H1 (cell line): ENCODE measurements around the gene INHBB. TPM values are rescaled to one million over a fixed set of nuclear protein-coding genes. Genes with fewer than 3 reads are reported as not detected.

Experiments used
- CTCF ChIA-PET: fragments of 300-600 bp; sonication (Branson Sonifier 250); formaldehyde crosslinking; loops from one replicate; lab custom pipeline; 2021; ENCODE audit not compliant: partially characterized antibody; lab: Charles Lee
- POLR2A ChIA-PET: fragments of 300-600 bp; sonication (Branson Sonifier 250); formaldehyde crosslinking; loops from one replicate; lab custom pipeline; 2021; ENCODE audit warnings: inconsistent platforms; ENCODE audit not compliant: partially characterized antibody; lab: Charles Lee
- DNase-seq, 2 experiments: peaks; one replicate each; pipeline versions ENCODE4 v3.0.0 to v3.0.0-alpha.2; 2010 to 2022; ENCODE audit warnings: low spot score in 2 of 2, low read depth in 1 of 2, mixed read lengths in 1 of 2
- FAIRE-seq: peaks from 2 replicates; lab custom pipeline; 2011; peaks lifted over from hg19 to GRCh38; lab: Jason Lieb, UNC
- H2AFZ ChIP-seq: 2 replicates; pipeline ENCODE4 v1.8.1; 2012; ENCODE audit warnings: low read length, inconsistent platforms
- H2AK5ac ChIP-seq: 2 replicates; pipeline ENCODE4 v1.6.1; 2013; ENCODE audit warnings: low read depth, low read length
- H2BK120ac ChIP-seq: replicated peaks from 2 replicates; pipeline ENCODE3; 2013; ENCODE audit warnings: low read depth, low read length, inconsistent platforms
- H2BK12ac ChIP-seq: 2 replicates; pipeline ENCODE4 v1.6.1; 2013; ENCODE audit warnings: low read depth, low read length
- H2BK15ac ChIP-seq: 2 replicates; pipeline ENCODE4 v1.6.1; 2013; ENCODE audit warnings: low read length
- H2BK20ac ChIP-seq: 2 replicates; pipeline ENCODE4 v1.6.1; 2013; ENCODE audit warnings: low read length
- H2BK5ac ChIP-seq: 2 replicates; pipeline ENCODE4 v1.6.1; 2013; ENCODE audit warnings: low read depth, low read length
- H3K14ac ChIP-seq: 2 replicates; pipeline ENCODE4 v1.6.1; 2013; ENCODE audit warnings: inconsistent platforms; ENCODE audit not compliant: insufficient read length
- H3K18ac ChIP-seq: 2 replicates; pipeline ENCODE4 v1.6.1; 2013; ENCODE audit warnings: low read length; ENCODE audit errors: extremely low read depth
- H3K23ac ChIP-seq: 2 replicates; pipeline ENCODE4 v1.6.1; 2013; ENCODE audit warnings: inconsistent platforms; ENCODE audit not compliant: insufficient read length
- H3K23me2 ChIP-seq: 2 replicates; pipeline ENCODE4 v1.6.1; 2013; ENCODE audit warnings: low read depth, low read length
- H3K27ac ChIP-seq: 2 replicates; pipeline ENCODE4 v1.6.1; 2011; ENCODE audit warnings: low read depth, low read length, inconsistent platforms
- H3K27me3 ChIP-seq, 4 experiments: replicated peaks in 1 of 4; 1 replicate in 1 of 4; 2 replicates in 3 of 4; pipeline versions ENCODE4 v1.6.1 to v1.8.1; 2011 to 2013; ENCODE audit warnings: low read length in 3 of 4, mild to moderate bottlenecking in 3 of 4, inconsistent platforms in 2 of 4, mixed read lengths in 2 of 4, moderate library complexity in 1 of 4; ENCODE audit not compliant: control insufficient read depth in 3 of 4, insufficient read depth in 3 of 4; ENCODE audit errors: extremely low read depth in 1 of 4
- H3K36me3 ChIP-seq, 4 experiments: 2 replicates each; pipeline versions ENCODE4 v1.6.1 to v1.8.1; 2011 to 2013; ENCODE audit warnings: mild to moderate bottlenecking in 4 of 4, low read length in 3 of 4, moderate library complexity in 2 of 4, control low read depth in 1 of 4, inconsistent platforms in 1 of 4; ENCODE audit not compliant: insufficient read depth in 4 of 4, control insufficient read depth in 2 of 4
- H3K4ac ChIP-seq: replicated peaks from 2 replicates; pipeline ENCODE3; 2013; ENCODE audit warnings: low read length, low read depth, mixed read lengths, inconsistent platforms; ENCODE audit not compliant: insufficient read length
- H3K4me1 ChIP-seq, 4 experiments: replicated peaks in 1 of 4; 1 replicate in 1 of 4; 2 replicates in 3 of 4; pipeline versions ENCODE4 v1.6.1 to v1.8.1; 2011 to 2013; ENCODE audit warnings: low read length in 3 of 4, inconsistent platforms in 2 of 4, mixed read lengths in 1 of 4; ENCODE audit not compliant: insufficient read depth in 4 of 4, control insufficient read depth in 3 of 4
- H3K4me2 ChIP-seq, 2 experiments: 2 replicates each; pipeline versions ENCODE4 v1.6.1 to v1.8.1; 2011 to 2013; ENCODE audit warnings: low read depth in 2 of 2, low read length in 2 of 2, control low read depth in 1 of 2, inconsistent platforms in 1 of 2, mild to moderate bottlenecking in 1 of 2; ENCODE audit not compliant: insufficient read depth in 1 of 2
- H3K4me3 ChIP-seq, 4 experiments: fragments of 200-600, 300-600 bp in 1 of 4; sonication (generic), shearing (Covaris generic), sonication (Bioruptor Twin) in 1 of 4; 2 replicates each; pipeline versions ENCODE4 v1.5.1 to v1.8.1; 2011 to 2016; ENCODE audit warnings: low read length in 4 of 4, low read depth in 3 of 4, control low read depth in 2 of 4, inconsistent platforms in 2 of 4, mild to moderate bottlenecking in 2 of 4, mixed read lengths in 1 of 4, moderate library complexity in 1 of 4; ENCODE audit not compliant: insufficient read depth in 2 of 4; ENCODE audit errors: extremely low read depth in 1 of 4
- H3K56ac ChIP-seq: replicated peaks from 2 replicates; pipeline ENCODE3; 2013; ENCODE audit warnings: low read depth, mild to moderate bottlenecking, mixed read lengths, low read length, inconsistent platforms; ENCODE audit not compliant: insufficient read length
- H3K79me1 ChIP-seq: 2 replicates; pipeline ENCODE4 v1.6.1; 2013; ENCODE audit warnings: low read depth, low read length, control low read depth
- H3K79me2 ChIP-seq, 2 experiments: 2 replicates each; pipeline versions ENCODE4 v1.6.1 to v1.8.1; 2012 to 2013; ENCODE audit warnings: low read length in 2 of 2, mild to moderate bottlenecking in 2 of 2, inconsistent platforms in 1 of 2; ENCODE audit not compliant: insufficient read depth in 2 of 2, control insufficient read depth in 1 of 2
- H3K9ac ChIP-seq, 4 experiments: replicated peaks in 1 of 4; 1 replicate in 1 of 4; 2 replicates in 3 of 4; pipeline versions ENCODE4 v1.6.1 to v1.8.1; 2011 to 2013; ENCODE audit warnings: low read depth in 3 of 4, low read length in 3 of 4, control low read depth in 2 of 4, mild to moderate bottlenecking in 2 of 4, moderate library complexity in 2 of 4, inconsistent platforms in 1 of 4; ENCODE audit errors: extremely low read depth in 1 of 4
- H3K9me3 ChIP-seq, 2 experiments: 2 replicates each; pipeline versions ENCODE4 v1.6.1 to v1.8.1; 2012 to 2013; ENCODE audit warnings: mild to moderate bottlenecking in 2 of 2, moderate library complexity in 2 of 2, control low read depth in 1 of 2, inconsistent platforms in 1 of 2, low read depth in 1 of 2, low read length in 1 of 2, mixed read lengths in 1 of 2; ENCODE audit not compliant: insufficient read depth in 2 of 2
- H4K20me1 ChIP-seq, 2 experiments: replicated peaks in 1 of 2; 2 replicates each; pipeline versions ENCODE3 to v1.8.1; 2011 to 2013; ENCODE audit warnings: inconsistent platforms in 2 of 2, low read length in 2 of 2, mild to moderate bottlenecking in 1 of 2; ENCODE audit not compliant: insufficient read depth in 2 of 2, control insufficient read depth in 1 of 2
- H4K5ac ChIP-seq: 2 replicates; pipeline ENCODE4 v1.6.1; 2013; ENCODE audit warnings: low read length, low read depth, mixed read lengths, inconsistent platforms; ENCODE audit not compliant: insufficient read length
- H4K8ac ChIP-seq: 2 replicates; pipeline ENCODE4 v1.8.0; 2013; ENCODE audit warnings: mild to moderate bottlenecking, moderate library complexity, low read length, inconsistent platforms; ENCODE audit not compliant: insufficient read depth; ENCODE audit errors: extremely low read depth
- H4K91ac ChIP-seq: replicated peaks from 2 replicates; pipeline ENCODE3; 2013; ENCODE audit warnings: low read length, mixed read lengths, inconsistent platforms; ENCODE audit not compliant: insufficient read length
- CTCF ChIP-seq, 3 experiments: IDR thresholded peaks; 1 replicate in 2 of 3; 2 replicates in 1 of 3; pipeline versions ENCODE4 v1.5.1 to v1.6.1; 2011; ENCODE audit warnings: low read length in 3 of 3, mild to moderate bottlenecking in 3 of 3, inconsistent platforms in 2 of 3, low read depth in 1 of 3, moderate library complexity in 1 of 3; ENCODE audit not compliant: insufficient read depth in 1 of 3; ENCODE audit errors: control extremely low read depth in 1 of 3
- RAD21 ChIP-seq, 2 experiments: IDR thresholded peaks in 1 of 2; conservative IDR thresholded peaks in 1 of 2; 2 replicates each; pipeline ENCODE4 v1.6.1; 2011; ENCODE audit warnings: low read depth in 2 of 2, low read length in 2 of 2, improper control_type of control experiment in 1 of 2, inconsistent platforms in 1 of 2, mild to moderate bottlenecking in 1 of 2, moderate library complexity in 1 of 2
- TAF7 ChIP-seq: optimal IDR thresholded peaks from 2 replicates; pipeline ENCODE3; 2011; ENCODE audit warnings: low read depth, mild to moderate bottlenecking, inconsistent platforms, low read length, moderate library complexity, borderline replicate concordance
- WGBS, 2 experiments: shearing (Covaris generic) in 1 of 2; methylation state at CpG; one replicate each; pipeline versions ENCODE4 v1.1.6 to v1.1.7; 2013 to 2015; ENCODE audit warnings: low lambda C conversion rate in 2 of 2, mixed read lengths in 2 of 2, inconsistent platforms in 1 of 2, low coverage in 1 of 2, missing lambda C conversion rate in 1 of 2; ENCODE audit not compliant: insufficient replicate concordance in 2 of 2, insufficient coverage in 1 of 2, insufficient read length in 1 of 2; ENCODE audit errors: extremely low coverage in 1 of 2, missing lambda C conversion rate in 1 of 2; 5-methylcytosine and 5-hydroxymethylcytosine counted together
- polyA plus RNA-seq, 7 experiments: library from polyadenylated mRNA; depleted of rRNA in 3 of 7; stranded (reverse) in 5 of 7; unstranded in 2 of 7; fragments of >200 nt in 5 of 7; fragments of 200-250 nt in 2 of 7; gene quantifications; 1 replicate in 5 of 7; 2 replicates in 1 of 7; 4 replicates in 1 of 7; pipeline versions ENCODE4 v1.2.1 to v1.2.3, GENCODE V29; 2011 to 2013; ENCODE audit warnings: missing spikeins in 2 of 7, mixed read lengths in 2 of 7
- total RNA-seq: library from RNA; stranded (reverse); fragmentation: NEBNext Ultra II Directional; extraction: Animal tissue kit (Norgen Biotek cat#: 25700); gene quantifications from 2 replicates; pipeline ENCODE4 v1.2.1, GENCODE V29; 2021

The INHBB gene
- total and polyA plus RNA-seq, 2 of the 8 experiments (the other 6 are each of a cell fraction or from before 2014, with no cell fraction given) = 0.30 to 0.32 TPM

- Histone ChIP-seq H2BK12ac (peak overlapping the region; percentile 60; the same call in 1 of the 2 replicates), H3K4me2 (no peak overlapping the region), H3K27ac (no peak overlapping the region), H2BK5ac (no peak overlapping the region), H3K9me3 (no peaks in the 10 kb centered on the region), H4K91ac (no peak overlapping the region), H3K14ac (no peak overlapping the region), H3K4me1 (peaks cover 7 to 24% (median 16%) of the 10 kb centered on the region in 4 experiments), H3K23ac (no peak overlapping the region), H3K23me2 (no peaks in the 10 kb centered on the region), H3K79me1 (no peaks in the 10 kb centered on the region), H2BK20ac (no peak overlapping the region), H2AK5ac (no peak overlapping the region), H3K9ac (no peak overlapping the region), H3K79me2 (no peaks in the 10 kb centered on the region), H4K20me1 (peaks cover 0 to 10% of the 10 kb centered on the region in 2 experiments), H3K4me3 (no peak overlapping the region), H3K56ac (no peak overlapping the region), H4K5ac (no peak overlapping the region), H2BK120ac (no peak overlapping the region), H3K4ac (no peak overlapping the region), H3K27me3 (peaks cover 11 to 50% (median 39%) of the 10 kb centered on the region in 4 experiments), H4K8ac (no peak overlapping the region; the same call in 1 of the 2 replicates), H2AFZ (no peak overlapping the region), H2BK15ac (no peak overlapping the region), H3K18ac (peak overlapping the region; percentile 32; the same call in 1 of the 2 replicates), H3K36me3 (no peaks in the 10 kb centered on the region)
- TF ChIP-seq CTCF (IDR thresholded peaks at IDR 0.05; ENCODE audit: control extremely low read depth in 1 of 3, insufficient read depth in 1 of 3, low read depth in 1 of 3, low read length in 3 of 3) (peak in 1 of 3 experiments; percentile 18; a peak in 2 of 4 replicates), TAF7 (no peak), RAD21 (IDR thresholded peaks at IDR 0.05 in 1 of 2, conservative IDR thresholded peaks at IDR 0.05 in 1 of 2; ENCODE audit: low read depth in 2 of 2, low read length in 2 of 2) (peak; percentile 20 to 21; a peak in 1 of 4 replicates)
- 81% methylated on average over 14 of the region's 15 CpGs; no CpG with 5 or more reads in 1 of the 2 experiments for WGBS, 2 experiments
- ChIA-PET POLR2A (interaction anchor here (1.1 kb wide), 1 partner anchor 113 kb away, joined by 3 read pairs; no protein-coding TSS in a partner anchor), CTCF (interaction anchor here (1.2 to 1.7 kb wide), 6 partner anchors 10 to 84 kb away, joined by 3 to 5 read pairs (median 4); no protein-coding TSS in a partner anchor)
- no peak for FAIRE-seq
- DNase-seq = no peak
Observed at GRCh38 chr2:120352696-120353590, 7.0 kb downstream of the INHBB start.
